VCaP (cell line): Measurements from ENCODE around the gene RNF112.

Experiments
- H3K27ac ChIP-seq: fragments of 450-650 bp; 2 replicates; pipeline ENCODE4 v1.5.1; 2017
- TF ChIP-seq, protein P1 (sequence below): fragments of 450-650 bp; conservative IDR thresholded peaks from 2 replicates; pipeline ENCODE4 v1.5.1; 2017; ENCODE audit warnings: mild to moderate bottlenecking, moderate library complexity

Gene RNF112, protein sequence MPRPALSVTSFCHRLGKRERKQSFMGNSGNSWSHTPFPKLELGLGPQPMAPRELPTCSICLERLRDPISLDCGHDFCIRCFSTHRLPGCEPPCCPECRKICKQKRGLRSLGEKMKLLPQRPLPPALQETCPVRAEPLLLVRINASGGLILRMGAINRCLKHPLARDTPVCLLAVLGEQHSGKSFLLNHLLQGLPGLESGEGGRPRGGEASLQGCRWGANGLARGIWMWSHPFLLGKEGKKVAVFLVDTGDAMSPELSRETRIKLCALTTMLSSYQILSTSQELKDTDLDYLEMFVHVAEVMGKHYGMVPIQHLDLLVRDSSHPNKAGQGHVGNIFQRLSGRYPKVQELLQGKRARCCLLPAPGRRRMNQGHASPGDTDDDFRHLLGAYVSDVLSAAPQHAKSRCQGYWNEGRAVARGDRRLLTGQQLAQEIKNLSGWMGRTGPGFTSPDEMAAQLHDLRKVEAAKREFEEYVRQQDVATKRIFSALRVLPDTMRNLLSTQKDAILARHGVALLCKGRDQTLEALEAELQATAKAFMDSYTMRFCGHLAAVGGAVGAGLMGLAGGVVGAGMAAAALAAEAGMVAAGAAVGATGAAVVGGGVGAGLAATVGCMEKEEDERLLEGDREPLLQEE

DNA sequence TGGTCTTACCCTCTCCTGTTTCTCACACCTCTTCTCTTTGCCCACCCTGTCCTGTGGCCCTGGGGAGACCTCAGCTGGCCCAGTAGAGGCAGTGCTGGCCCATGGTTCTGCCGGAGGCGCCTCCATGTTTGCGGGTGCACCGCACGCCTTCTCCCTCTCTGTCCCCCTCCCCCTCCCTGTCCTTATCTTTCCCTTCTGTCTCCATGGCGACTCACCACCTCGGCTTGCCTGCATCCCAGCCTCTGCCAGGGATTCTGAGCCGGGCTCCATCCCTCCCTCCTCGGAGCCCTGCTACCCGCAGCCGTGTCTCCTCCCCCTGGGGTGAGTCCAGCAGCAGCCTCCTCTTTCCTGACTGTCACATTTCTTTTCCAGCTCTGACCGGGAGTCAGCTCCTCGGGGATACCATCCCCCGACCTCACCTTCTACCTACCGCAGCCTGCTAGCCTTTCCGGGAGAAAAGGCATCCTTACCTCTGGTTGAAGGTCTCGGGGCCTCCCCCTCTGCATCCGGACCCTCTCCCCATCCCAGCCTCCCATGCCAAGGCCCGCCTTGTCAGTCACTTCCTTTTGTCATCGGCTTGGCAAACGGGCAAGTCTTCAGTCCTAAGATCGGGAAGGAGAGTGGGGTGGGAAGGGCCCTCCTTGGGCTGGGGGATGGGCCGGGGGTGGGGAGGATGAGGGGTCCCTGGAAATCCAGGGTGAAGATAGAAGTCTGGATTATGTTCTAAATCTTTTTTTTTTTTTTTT lies at the start of gene RNF112:
Gene RNF112, plus strand, starts transcription at position 358 of the 746 bp plus-strand sequence. Its CDS starts 177 bp downstream, at position 535.
- H3K27ac ChIP-seq = no peak within 1 kb of the TSS
- TF ChIP-seq, protein P1, sequence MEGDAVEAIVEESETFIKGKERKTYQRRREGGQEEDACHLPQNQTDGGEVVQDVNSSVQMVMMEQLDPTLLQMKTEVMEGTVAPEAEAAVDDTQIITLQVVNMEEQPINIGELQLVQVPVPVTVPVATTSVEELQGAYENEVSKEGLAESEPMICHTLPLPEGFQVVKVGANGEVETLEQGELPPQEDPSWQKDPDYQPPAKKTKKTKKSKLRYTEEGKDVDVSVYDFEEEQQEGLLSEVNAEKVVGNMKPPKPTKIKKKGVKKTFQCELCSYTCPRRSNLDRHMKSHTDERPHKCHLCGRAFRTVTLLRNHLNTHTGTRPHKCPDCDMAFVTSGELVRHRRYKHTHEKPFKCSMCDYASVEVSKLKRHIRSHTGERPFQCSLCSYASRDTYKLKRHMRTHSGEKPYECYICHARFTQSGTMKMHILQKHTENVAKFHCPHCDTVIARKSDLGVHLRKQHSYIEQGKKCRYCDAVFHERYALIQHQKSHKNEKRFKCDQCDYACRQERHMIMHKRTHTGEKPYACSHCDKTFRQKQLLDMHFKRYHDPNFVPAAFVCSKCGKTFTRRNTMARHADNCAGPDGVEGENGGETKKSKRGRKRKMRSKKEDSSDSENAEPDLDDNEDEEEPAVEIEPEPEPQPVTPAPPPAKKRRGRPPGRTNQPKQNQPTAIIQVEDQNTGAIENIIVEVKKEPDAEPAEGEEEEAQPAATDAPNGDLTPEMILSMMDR = no peak

DNA sequence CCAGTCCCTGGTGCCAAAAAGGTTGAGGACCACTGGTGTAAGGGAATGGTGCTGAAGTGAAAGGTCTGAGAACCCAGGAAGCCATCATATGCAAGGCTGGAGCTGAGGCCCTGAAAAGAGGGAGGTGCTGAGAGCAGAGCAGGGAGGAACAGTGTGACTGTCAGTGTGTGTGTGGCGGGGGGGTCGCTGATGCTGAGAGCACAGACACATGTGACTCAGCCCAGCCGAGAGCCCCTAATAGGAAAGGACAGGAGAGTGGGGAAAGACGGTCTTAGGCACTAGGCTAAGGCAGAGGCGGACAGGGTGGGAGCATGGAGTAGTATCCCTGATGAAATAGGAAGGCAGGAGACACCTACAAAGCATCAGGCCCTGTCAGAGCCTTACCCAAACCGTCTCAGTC lies 49.7 kb upstream of the RNF112 start:
- TF ChIP-seq, protein P1 = no peak
- H3K27ac ChIP-seq = no peak overlapping the region

DNA sequence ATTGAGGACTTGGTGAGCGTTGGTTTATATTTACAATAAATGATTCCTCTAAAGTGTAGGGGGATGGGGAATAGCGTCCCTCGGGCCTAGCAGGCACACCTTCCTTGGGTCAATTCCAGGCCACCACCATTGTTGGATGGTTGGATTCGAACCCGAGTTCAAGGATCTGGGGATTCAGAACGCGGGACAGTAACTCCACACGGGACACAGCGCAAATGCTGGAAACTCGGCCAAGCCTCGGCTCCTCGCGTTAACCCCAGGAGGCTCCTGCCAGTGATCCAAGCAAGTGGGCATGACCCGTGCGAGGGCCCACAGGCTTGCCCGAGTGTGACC lies 49.1 kb upstream of the RNF112 start:
- TF ChIP-seq, protein P1 = no peak
- peak overlapping the region; percentile 84 for H3K27ac ChIP-seq

DNA sequence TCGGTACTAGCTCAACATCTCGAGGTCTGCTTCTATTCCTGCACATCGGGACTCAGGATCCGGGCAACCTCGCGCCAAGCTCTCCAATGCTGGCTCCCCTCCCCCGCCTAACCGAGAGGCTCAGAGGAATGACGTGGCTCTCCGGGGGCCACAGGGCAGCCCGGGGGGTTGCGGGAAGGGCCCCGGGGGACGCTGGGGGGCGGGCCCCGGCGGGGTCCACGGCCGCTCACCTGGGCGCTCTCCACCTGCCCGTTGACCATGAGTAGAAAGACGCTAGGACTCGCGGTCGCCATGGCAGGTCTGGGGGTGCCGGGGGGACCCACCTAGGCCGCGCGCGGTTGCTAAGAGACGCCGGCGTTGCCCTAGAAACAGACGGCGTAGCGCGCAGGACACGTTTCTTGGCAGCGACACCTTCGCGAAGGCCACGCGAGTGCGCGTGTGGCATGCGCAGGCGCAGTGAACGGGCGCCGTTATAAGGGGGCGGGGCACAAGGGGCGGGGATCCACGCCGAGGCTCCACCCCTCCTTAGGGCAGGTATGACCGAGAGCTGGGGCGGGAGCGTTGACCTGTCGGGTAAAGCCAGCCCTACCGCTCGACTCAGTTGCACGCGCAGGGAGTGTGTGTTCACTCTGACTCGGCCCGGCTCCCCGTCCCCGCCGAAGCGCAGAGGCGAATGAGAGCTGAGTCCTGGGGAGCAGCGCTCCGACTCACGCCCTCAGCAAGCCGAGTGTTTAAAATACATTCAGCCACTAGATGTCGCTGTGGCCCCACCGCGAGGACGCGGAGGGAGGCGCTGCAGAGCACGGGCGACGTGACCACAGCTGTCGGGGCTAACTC lies 48.5 kb upstream of the RNF112 start, which contains the start of gene B9D1:
Gene B9D1, minus strand, starts transcription at position 447 of the 837 bp plus-strand sequence. Its CDS starts 154 bp downstream, at position 293.
- H3K27ac ChIP-seq = peak within 1 kb of the TSS; percentile 84
- TF ChIP-seq, protein P1 = peak; percentile 95

DNA sequence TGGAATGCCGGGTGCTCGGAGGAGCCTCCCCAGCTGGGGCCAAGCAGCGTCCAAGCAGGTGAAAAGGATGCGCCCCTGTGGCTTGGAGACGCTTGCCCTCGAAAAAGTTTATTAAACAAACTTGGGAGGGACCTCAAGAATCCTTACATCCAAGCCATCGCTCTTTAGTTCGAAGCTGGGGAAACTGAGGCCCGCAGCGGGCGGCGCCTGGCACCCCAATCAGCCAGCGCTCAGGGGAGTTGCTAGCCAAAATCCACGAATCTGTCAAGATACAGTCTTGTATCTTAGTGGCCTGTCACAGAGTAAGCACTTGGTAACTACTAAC lies 48.0 kb upstream of the RNF112 start:
- TF ChIP-seq, protein P1 = peak; percentile 63
- H3K27ac ChIP-seq = peak overlapping the region; percentile 84; the same call in 1 of the 2 replicates

DNA sequence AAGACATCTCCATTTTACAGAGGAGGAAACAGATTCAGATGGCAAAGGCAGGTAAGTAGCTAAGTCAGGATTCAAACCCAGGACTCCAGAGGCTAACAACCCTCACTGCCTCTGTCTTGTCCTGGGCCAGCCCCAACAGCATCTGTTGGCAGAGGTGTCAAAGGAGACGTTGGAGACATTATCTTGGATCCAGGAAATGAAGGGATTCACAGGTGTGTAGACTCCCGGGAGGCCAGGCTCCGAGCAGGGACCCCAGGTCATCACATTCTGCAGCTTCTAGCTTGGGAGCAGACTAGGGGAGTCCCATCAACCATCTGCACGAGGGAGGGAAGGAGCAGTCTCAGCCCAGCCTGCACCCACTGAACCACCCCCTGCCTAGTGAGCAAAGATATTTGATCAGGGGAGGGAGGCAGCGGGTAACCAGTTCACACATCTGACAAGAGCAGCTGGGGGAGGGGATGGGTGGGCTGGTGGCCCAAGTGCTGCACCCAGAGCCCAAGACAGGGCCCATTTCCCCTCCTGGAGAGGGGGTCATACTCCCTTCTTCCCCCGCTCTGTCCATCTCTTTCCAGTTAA lies 47.5 kb upstream of the RNF112 start:
- H3K27ac ChIP-seq = peak overlapping the region; percentile 84; the same call in 1 of the 2 replicates
- TF ChIP-seq, protein P1 = no peak
